HG02610 (cell line): ENCODE results near the gene KIDINS220.
"Not testable (repeated sequence)": the region's sequence is repeated elsewhere in the genome, so short reads cannot be mapped to it uniquely, and the experiment has no call there.

Source experiments
- ATAC-seq: cut with Tn5 transposase; IDR thresholded peaks from one replicate; pipeline ENCODE4 v1.9.1; 2021; ENCODE audit warnings: mild to moderate bottlenecking, moderate library complexity; ENCODE audit not compliant: unreplicated experiment

KIDINS220 gene

DNA sequence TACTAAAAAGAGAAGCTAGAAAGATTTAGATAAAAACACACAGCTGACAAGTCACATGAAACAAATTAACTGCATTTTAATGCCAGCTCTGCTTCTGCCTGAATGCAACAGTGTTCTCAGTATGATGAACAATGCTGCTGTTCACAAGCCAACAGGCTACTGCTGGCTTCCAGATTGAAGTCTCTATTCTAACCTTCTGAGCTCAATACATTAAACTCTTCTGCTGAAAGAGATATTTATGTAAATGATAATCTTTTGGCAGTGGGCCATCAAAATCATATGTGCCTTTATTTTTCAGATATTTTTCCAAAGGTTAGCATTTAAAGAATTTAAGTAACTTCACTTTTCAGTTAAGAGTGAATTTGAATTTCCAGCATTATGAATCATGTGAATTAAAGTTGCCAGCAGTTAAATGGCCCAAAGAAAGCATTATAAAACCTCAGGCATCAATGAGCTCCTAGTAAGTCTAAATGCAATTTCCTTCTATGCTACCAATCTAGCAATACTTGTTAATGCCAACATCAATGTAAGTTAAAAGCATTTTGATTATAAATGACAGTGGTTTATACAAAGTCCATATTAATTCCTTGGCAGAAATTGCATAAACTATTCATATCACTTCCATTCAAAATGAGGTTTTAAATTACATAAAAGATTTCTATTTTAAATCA, 83.2 kb downstream of the KIDINS220 start:
- ATAC-seq: no peak

- ATAC-seq: no peak
These were observed 83.8 kb downstream of the KIDINS220 start for GRCh38 chr2:8753609-8754008.

DNA sequence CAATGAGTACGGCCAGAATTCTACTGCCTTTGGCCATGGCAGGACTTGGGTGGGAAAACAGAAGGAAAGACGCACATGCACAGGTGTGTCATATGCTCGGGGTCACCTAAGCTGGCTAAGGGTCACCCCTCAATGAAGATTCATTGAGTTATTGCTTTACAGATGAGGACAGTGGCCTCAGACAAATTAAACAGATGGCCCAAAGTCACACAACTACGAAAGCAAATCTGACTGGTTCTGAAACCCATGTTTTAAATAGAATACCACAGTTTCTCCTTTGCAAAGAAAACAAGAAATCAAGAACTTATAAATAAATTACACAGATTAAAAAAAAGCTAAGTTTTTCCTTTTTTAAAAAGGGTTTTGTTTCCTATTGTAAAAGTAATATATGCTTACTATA, 85.0 kb downstream of the KIDINS220 start:
- ATAC-seq: no peak

DNA sequence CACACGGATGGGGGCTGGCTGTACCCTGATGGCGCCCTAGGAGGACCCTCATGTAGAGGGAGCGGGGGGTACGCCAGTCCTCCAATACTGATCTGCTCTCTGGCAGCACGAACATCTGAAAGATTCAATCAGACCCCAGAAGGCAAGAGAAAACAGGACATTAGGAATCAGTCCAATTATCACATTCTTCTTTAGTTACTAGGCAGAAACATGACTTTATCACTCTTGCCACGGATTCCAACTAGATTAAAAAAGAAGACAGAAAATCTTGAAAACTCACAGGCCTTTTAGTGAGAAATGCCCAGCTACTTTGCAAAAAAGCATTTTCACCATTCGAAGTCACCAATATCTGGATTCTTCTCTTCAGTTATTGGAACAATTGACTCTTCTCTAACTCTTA, 87.2 kb downstream of the KIDINS220 start:
- no peak for ATAC-seq

DNA sequence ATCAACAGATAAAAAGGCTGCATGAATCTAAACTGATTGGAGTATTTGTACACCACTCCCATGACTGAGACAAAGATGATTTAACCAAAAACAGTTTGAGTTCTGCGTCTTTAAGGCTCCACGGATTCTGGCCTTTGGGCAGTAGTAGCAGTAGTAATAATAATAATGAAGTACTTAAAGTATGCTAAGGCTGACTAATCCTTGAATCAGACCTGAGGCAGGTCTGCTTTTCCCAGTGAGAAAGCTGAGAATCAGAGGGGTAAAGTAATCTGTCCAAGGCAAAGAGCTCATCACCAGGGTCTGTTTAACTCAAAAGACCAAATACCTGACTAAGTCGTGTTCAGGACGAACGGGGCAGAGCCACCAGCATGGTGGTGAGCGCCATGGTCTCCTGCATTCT, 94.2 kb downstream of the KIDINS220 start:
- no peak for ATAC-seq

GRCh38 chr2:8740136-8740535, 97.3 kb downstream of the KIDINS220 start:
- ATAC-seq: no peak

GRCh38 chr2:8737571-8738175, 99.7 kb downstream of the KIDINS220 start:
- ATAC-seq: no peak

DNA sequence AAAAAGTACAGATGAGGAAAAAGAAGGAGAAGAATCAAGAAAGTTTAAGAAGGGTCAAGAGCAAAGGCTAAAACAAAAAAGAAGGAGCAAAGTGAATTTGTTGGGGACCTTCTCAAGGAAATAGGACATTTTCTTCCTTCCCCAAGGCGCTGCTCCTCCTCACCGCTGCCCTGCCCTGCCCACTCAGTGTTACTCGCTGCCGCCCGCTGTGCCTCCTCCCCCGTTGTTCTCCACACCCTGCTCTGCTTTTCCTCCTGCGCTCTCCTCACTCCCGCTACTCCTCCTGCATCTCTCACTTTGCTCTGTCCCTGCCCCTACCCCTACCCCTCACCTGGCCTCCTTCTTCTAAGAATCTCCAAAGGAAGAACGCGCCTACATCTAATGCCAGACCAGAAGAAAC, 104.8 kb downstream of the KIDINS220 start:
- no peak for ATAC-seq

GRCh38 chr2:8729939-8730338, 107.5 kb downstream of the KIDINS220 start:
- ATAC-seq: no peak

DNA sequence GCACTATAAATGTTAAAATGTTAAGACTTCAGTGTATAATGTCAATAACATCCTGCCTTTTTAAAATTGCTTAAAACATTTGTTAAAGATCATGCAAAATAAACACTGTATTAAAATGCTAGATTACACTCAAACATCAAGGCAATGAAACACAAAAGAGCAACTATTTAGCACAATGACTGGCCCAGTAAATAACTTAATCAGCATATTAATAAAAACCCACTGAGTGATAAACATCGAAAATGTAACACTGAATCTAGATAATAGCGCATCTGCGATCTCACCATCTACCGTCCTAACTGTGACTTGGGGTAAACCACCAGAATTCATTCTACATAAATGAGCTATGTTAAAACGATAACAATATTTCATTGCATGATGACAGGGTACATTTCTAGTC, 108.3 kb downstream of the KIDINS220 start:
- not testable (repeated sequence) for ATAC-seq

DNA sequence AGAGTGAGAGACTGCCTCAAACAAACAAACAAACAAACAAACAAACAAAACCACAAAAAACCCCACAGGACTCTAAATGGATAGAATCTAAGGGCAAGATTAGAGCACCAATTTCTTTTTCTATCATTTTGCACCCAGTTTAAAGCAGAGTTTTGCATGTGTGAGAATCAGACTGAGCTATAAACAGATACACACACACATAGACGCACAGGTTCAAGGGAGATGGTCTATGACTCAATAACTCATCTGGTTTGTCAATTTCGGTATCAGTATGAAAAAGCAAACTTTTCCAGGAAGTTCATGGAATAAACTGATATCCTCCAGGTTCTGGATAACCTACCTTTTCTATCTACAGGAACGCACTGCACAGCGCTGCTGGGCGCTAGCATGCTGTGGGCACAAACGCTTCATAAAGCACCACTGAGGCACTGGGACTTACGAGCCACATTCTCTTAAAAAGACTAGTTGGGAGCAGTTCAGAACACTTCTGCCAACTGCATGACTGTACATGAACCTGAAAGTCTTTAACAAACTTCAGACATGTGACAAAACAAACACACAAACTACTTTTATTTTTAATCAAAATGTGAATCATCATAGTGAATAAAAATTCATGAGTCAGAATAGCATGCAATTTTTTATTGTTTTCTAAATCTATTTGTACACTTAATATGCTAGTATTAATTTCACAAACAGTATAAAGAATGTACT, 109.0 kb downstream of the KIDINS220 start:
- ATAC-seq: no peak

DNA sequence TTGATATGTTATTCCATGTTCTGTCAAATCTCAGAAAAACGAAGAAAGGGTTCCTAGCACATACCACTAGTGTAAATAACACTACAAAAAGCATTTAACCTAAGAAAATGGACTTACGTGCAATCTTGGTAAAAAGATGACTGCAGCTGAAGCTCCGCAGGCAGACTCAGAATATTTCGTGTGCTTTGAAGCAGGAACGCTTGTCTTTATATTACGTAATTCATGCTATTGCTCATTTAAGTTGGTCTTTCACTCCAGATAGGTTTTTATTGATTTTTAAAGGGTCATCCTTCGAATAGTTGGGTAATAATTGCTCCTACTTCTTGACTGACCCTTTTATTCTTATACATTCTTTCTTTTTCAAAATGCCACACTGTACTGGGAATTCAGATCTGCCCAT, 111.6 kb downstream of the KIDINS220 start:
- ATAC-seq: no peak

DNA sequence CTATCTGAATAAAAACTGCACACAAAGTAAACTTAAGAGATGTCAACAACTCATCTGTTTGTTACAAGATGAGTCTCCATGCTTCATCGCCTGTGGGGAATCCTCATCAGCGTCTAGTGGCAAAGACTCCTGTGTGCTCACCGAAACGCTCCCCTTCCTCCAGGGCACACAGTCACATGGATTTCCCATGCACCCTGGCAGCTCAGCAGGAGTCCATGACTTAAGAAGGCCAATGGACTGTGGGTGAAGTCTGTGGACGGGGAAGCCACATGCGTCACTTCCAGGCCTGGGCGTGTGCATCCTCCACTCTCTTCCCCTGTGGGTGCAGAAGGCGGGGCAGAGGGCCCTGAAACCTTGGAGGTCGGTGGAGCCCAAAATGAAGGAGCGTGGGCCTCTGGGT, 114.4 kb downstream of the KIDINS220 start:
- no peak for ATAC-seq

GRCh38 chr2:8721410-8721809, 116.0 kb downstream of the KIDINS220 start:
- ATAC-seq: no peak

DNA sequence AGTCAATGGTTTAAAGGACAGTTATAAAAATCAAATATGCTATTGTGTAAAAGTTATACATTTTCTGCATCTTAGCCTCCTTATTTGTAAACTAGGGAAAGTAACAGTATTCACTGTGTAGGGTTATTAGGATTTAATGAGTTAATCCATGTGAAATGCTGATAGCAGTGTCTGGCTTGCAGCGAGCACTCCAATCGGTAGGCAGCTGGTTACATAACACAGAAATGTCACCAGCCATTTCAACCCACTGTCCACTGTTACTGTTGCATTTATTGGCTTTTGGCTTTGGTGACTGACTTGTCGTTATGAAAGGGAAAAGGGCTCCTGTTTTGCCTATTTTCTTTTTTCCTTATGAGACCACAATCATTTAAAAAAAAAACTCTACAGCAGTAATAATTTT, 116.7 kb downstream of the KIDINS220 start:
- no peak for ATAC-seq

- no peak for ATAC-seq
These were observed 117.9 kb downstream of the KIDINS220 start for GRCh38 chr2:8719528-8719927.

DNA sequence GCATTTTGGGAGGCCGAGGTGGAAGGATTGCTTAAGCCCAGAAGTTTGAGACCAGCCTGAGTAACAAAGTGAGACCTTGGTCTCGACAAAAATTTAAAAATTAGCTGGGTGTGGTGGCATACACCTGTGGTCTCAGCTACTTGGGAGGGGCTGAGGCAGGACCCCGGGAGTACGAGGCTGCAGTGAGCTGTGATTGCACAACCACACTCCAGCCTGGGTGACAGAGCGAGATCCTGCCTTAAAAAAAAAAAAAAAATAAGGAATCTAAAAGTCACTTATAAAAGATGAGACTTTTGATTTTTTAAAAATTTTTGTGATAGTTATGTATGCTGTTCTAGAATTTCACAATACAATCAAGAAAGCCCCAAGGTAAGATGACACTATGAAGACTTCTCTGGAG, 122.4 kb downstream of the KIDINS220 start:
- ATAC-seq: no peak

DNA sequence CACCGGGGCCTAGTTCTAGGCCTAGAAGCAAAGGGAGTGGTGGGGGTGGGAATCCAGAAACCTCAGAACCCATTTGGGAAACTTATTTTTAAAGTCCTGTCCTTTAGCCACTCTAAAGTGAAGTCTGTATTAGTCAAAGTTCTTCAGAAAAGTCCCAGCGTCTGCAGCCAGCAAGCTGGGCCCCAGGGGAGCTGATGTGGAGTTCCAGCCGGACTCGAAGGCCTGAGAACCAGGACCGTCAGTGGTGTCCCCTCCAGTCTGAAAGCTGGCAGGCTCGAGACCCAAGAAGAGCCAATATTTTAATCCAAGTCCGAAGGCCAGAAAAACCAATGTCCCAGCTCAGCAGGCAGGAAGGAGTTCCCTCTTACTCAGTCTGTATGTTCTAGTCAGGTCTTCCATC, 123.1 kb downstream of the KIDINS220 start:
- no peak for ATAC-seq

GRCh38 chr2:8710951-8711350, 126.5 kb downstream of the KIDINS220 start:
- ATAC-seq: no peak

DNA sequence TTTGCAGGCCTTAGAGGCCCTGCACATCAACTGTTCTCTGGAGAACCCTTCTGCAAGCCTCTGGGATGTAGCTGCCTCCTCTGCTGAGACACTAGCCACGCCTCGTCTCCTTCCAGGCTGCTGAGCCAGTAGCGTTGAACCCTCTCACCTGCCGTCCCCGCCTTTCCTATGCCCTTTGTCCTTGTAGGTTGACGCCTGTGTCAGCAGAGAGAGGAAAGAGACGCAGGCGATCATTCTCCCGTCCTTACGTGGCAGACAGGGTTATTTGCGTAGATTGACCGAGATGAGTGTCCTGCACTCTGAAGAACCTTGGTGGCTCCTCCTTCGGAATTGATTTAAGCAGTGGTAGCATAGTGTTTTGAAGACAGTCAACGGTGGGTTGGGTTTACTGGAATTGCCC, 127.8 kb downstream of the KIDINS220 start:
- no peak for ATAC-seq

- no peak for ATAC-seq
These were observed 132.5 kb downstream of the KIDINS220 start for GRCh38 chr2:8704906-8705305.

GRCh38 chr2:8701681-8702379, 135.6 kb downstream of the KIDINS220 start:
- ATAC-seq: no peak
